Subcutaneous adipose tissue (tissue), 4 donors: ENCODE data around the gene PRSS57. TPM values are rescaled to one million over a fixed set of nuclear protein-coding genes. Genes with fewer than 3 reads are reported as not detected.

Experiments used
- CTCF ChIP-seq: fragments of 450-650 bp; IDR thresholded peaks from one replicate; pipeline ENCODE4 v1.5.1; 2016; ENCODE audit warnings: low read depth, mild to moderate bottlenecking, control low read depth, antibody characterized with exemption, moderate library complexity
- total RNA-seq, 4 donors: library from RNA; depleted of rRNA; stranded (reverse); fragments of >200 nt; gene quantifications; one replicate each; pipeline ENCODE4 v1.1.0, GENCODE V29; 2016

PRSS57 gene
- total RNA-seq, 4 donors from 2014 or later, result not detected

GRCh38 chr19:657611-658010 is 37.6 kb downstream of the PRSS57 start:
- no peak for TF ChIP-seq CTCF

- no peak for TF ChIP-seq CTCF
Observed at GRCh38 chr19:656751-657559, 38.3 kb downstream of the PRSS57 start.

- no peak for TF ChIP-seq CTCF
Observed at GRCh38 chr19:655691-656090, 39.6 kb downstream of the PRSS57 start.

GRCh38 chr19:653425-653824 is 41.8 kb downstream of the PRSS57 start:
- TF ChIP-seq CTCF, result no peak

- TF ChIP-seq CTCF, result no peak
Observed at GRCh38 chr19:652467-653389, 42.5 kb downstream of the PRSS57 start.

GRCh38 chr19:651991-652390 is 43.3 kb downstream of the PRSS57 start:
- TF ChIP-seq CTCF, result no peak

- no peak for TF ChIP-seq CTCF
Observed at GRCh38 chr19:651114-651818, 44.0 kb downstream of the PRSS57 start.
